ENCODE measurements around the gene SAMD4A.

The SAMD4A gene

DNA sequence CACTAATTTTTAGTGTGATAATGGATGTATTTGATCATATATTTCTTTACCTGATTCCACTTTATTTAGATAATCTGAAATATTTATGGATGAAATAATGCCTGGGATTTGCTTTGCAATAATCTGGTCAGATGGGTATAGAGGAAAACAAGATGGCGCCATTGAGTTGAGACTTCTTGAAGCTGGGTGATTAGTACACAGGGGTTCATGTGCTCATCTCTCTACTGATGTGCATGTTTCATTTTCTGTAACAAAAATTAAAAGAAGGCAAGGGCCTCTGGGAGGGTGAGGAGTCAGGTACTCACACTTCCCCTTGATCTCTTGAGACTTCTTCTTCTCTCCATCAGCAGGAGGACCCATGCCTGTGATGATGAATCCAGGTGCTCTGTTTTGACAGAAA, 273.9 kb downstream of the SAMD4A start:
- no peaks in the 10 kb centered on the region for H3K27me3 ChIP-seq (ENCODE audit: insufficient read depth, poor library complexity, severe bottlenecking)
- H3K27ac ChIP-seq (ENCODE audit: poor library complexity, severe bottlenecking) = no peak overlapping the region
- ATAC-seq (ENCODE audit: low read depth) (no peak), DNase-seq (ENCODE audit: low spot score) (no peak)
- TF ChIP-seq, protein P1, sequence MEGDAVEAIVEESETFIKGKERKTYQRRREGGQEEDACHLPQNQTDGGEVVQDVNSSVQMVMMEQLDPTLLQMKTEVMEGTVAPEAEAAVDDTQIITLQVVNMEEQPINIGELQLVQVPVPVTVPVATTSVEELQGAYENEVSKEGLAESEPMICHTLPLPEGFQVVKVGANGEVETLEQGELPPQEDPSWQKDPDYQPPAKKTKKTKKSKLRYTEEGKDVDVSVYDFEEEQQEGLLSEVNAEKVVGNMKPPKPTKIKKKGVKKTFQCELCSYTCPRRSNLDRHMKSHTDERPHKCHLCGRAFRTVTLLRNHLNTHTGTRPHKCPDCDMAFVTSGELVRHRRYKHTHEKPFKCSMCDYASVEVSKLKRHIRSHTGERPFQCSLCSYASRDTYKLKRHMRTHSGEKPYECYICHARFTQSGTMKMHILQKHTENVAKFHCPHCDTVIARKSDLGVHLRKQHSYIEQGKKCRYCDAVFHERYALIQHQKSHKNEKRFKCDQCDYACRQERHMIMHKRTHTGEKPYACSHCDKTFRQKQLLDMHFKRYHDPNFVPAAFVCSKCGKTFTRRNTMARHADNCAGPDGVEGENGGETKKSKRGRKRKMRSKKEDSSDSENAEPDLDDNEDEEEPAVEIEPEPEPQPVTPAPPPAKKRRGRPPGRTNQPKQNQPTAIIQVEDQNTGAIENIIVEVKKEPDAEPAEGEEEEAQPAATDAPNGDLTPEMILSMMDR (IDR thresholded peaks at IDR 0.05; ENCODE audit: poor library complexity, severe bottlenecking) = no peak
- no peaks in the 10 kb centered on the region for H3K9me3 ChIP-seq (ENCODE audit: severe bottlenecking)
- H3K4me1 ChIP-seq (ENCODE audit: insufficient read depth, poor library complexity, severe bottlenecking) = no peaks in the 10 kb centered on the region
- no peaks in the 10 kb centered on the region for H3K36me3 ChIP-seq (ENCODE audit: low read depth)
- H3K4me3 ChIP-seq (ENCODE audit: severe bottlenecking) = no peak overlapping the region

Measured in RWPE2 (cell line).